Gastroesophageal sphincter (tissue), 4 donors: Measurements from ENCODE around the gene CTLA4. TPM values are rescaled to one million over a fixed set of nuclear protein-coding genes. Genes with fewer than 3 reads are reported as not detected.

Source experiments
- ATAC-seq: fragments of 150-250 bp; one replicate; pipeline ENCODE4 v1.9.1; 2016; ENCODE audit warnings: mild to moderate bottlenecking, moderate library complexity
- H3K27ac ChIP-seq, 4 donors: fragments of 200-600 bp; sonication (generic) in 3 of 4; 1 replicate in 3 of 4; 2 replicates in 1 of 4; pipeline ENCODE4 v1.5.1; 2016 to 2019
- H3K27me3 ChIP-seq: fragments of 200-600 bp; sonication (generic); one replicate; pipeline ENCODE4 v1.5.1; 2019
- H3K36me3 ChIP-seq, 2 donors: fragments of 200-600 bp; sonication (generic); one replicate each; pipeline ENCODE4 v1.5.1; 2019; ENCODE audit warnings: control low read depth in 1 of 2
- H3K4me1 ChIP-seq, 3 donors: fragments of 200-600 bp; sonication (generic); 1 replicate in 2 of 3; 2 replicates in 1 of 3; pipeline ENCODE4 v1.5.1; 2016 to 2019; ENCODE audit warnings: control low read depth in 2 of 3
- H3K4me3 ChIP-seq, 2 donors: fragments of 200-600 bp; sonication (generic); one replicate each; pipeline ENCODE4 v1.5.1; 2019; ENCODE audit warnings: mild to moderate bottlenecking in 1 of 2, moderate library complexity in 1 of 2
- H3K9me3 ChIP-seq, 3 donors: fragments of 200-600 bp; sonication (generic); one replicate each; pipeline ENCODE4 v1.5.1; 2017 to 2019; ENCODE audit warnings: control low read depth in 2 of 3
- EP300 ChIP-seq: sonication (generic); formaldehyde crosslinking; IDR thresholded peaks from one replicate; pipeline ENCODE4 v1.6.1; 2017; ENCODE audit warnings: antibody characterized with exemption, mild to moderate bottlenecking
- POLR2A ChIP-seq, 2 donors: fragments of 450-650 bp; IDR thresholded peaks; one replicate each; pipeline ENCODE4 v1.6.1; 2017; ENCODE audit warnings: antibody characterized with exemption in 2 of 2, mild to moderate bottlenecking in 2 of 2, moderate library complexity in 1 of 2
- POLR2AphosphoS5 ChIP-seq: sonication (generic); formaldehyde crosslinking; IDR thresholded peaks from one replicate; pipeline ENCODE4 v1.6.1; 2017; ENCODE audit warnings: antibody characterized with exemption
- WGBS, 2 donors: methylation state at CpG; one replicate each; pipeline ENCODE4 v1.1.5; 2018; ENCODE audit warnings: low coverage in 1 of 2; 5-methylcytosine and 5-hydroxymethylcytosine counted together
- total RNA-seq, 4 donors: library from RNA; depleted of rRNA; stranded (reverse); fragments of >200 nt; gene quantifications; one replicate each; pipeline ENCODE4 v1.1.0, GENCODE V29; 2016
- TF ChIP-seq, protein P1 (sequence below), 4 experiments: fragments of 200-600 bp in 2 of 4; fragments of 450-650 bp in 2 of 4; sonication (generic) in 1 of 4; IDR thresholded peaks; one replicate each; pipeline ENCODE4 v1.5.1; 2017 to 2019; ENCODE audit warnings: antibody characterized with exemption in 4 of 4, mild to moderate bottlenecking in 2 of 4, moderate library complexity in 2 of 4

Gene CTLA4
- total RNA-seq, 4 donors from 2014 or later, result 0.81 TPM; not detected in 3

DNA sequence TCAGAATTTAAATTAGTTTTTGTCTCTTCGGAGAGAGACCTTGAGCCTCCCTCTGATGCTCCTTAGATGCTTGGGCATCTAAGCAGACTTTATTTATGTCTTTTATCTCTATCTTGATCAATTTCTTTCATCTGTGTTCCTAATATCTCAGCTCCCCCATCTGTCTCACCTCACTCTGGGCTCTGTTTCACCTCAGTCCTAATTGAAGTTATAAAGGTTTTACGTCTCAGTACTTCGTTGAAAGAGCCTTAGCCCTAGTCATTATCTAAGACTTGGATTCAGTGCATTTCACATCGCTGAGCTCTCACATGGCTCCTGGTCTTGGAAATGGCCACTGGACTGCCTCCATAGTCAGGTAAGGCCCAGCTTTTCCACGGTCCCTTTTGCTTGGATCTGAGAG, 13.8 kb upstream of the CTLA4 start:
- H3K27me3 ChIP-seq, result no peaks in the 10 kb centered on the region
- TF ChIP-seq, protein P1, sequence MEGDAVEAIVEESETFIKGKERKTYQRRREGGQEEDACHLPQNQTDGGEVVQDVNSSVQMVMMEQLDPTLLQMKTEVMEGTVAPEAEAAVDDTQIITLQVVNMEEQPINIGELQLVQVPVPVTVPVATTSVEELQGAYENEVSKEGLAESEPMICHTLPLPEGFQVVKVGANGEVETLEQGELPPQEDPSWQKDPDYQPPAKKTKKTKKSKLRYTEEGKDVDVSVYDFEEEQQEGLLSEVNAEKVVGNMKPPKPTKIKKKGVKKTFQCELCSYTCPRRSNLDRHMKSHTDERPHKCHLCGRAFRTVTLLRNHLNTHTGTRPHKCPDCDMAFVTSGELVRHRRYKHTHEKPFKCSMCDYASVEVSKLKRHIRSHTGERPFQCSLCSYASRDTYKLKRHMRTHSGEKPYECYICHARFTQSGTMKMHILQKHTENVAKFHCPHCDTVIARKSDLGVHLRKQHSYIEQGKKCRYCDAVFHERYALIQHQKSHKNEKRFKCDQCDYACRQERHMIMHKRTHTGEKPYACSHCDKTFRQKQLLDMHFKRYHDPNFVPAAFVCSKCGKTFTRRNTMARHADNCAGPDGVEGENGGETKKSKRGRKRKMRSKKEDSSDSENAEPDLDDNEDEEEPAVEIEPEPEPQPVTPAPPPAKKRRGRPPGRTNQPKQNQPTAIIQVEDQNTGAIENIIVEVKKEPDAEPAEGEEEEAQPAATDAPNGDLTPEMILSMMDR (IDR thresholded peaks at IDR 0.05), result no peak
- no peak for TF ChIP-seq POLR2AphosphoS5
- TF ChIP-seq EP300, result no peak
- TF ChIP-seq POLR2A (IDR thresholded peaks at IDR 0.05), result no peak
- H3K4me1 ChIP-seq, result no peaks in the 10 kb centered on the region
- H3K36me3 ChIP-seq, result no peaks in the 10 kb centered on the region
- H3K9me3 ChIP-seq, result no peaks in the 10 kb centered on the region
- 89 to 100% methylated on average over 2 to 5 of the region's 5 CpGs for WGBS, 2 donors
- H3K4me3 ChIP-seq, result no peak overlapping the region
- ATAC-seq, result no peak
- no peak overlapping the region for H3K27ac ChIP-seq

GRCh38 chr2:203855274-203855673, 12.3 kb upstream of the CTLA4 start:
- no peak overlapping the region for H3K4me3 ChIP-seq
- H3K4me1 ChIP-seq, result peaks cover 0 to 9% (median 0%) of the 10 kb centered on the region in 3 donors
- no peak for ATAC-seq
- H3K9me3 ChIP-seq, result no peaks in the 10 kb centered on the region
- no peak overlapping the region for H3K27ac ChIP-seq
- H3K27me3 ChIP-seq, result no peaks in the 10 kb centered on the region
- TF ChIP-seq, protein P1 (IDR thresholded peaks at IDR 0.05), result no peak
- TF ChIP-seq POLR2A (IDR thresholded peaks at IDR 0.05) (no peak), POLR2AphosphoS5 (no peak), EP300 (no peak)
- no peaks in the 10 kb centered on the region for H3K36me3 ChIP-seq

DNA sequence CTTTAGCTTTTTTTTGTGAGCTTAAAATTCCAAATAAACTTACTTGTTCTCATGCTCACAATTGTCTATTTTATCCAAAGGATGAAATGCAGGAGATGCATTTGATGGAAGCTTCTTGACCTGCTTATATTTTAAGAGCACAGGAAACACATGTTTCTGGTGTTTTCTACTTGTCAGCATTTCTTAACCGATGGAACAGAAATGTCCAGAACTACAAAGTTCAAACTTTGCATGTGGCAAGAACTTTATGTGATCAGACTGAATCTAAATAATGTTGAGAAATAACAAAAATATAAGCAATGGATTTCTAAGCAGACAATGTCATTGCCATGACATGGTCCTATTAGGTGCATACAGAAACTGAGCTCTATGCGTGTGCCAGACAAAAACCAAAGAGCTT, 9.9 kb upstream of the CTLA4 start:
- Histone ChIP-seq H3K27ac (no peak overlapping the region), H3K36me3 (no peaks in the 10 kb centered on the region), H3K9me3 (no peaks in the 10 kb centered on the region), H3K4me1 (peaks cover 0 to 9% (median 0%) of the 10 kb centered on the region in 3 donors), H3K4me3 (no peak overlapping the region), H3K27me3 (no peaks in the 10 kb centered on the region)
- ATAC-seq, result no peak
- no peak for TF ChIP-seq POLR2AphosphoS5
- TF ChIP-seq EP300, result no peak
- TF ChIP-seq POLR2A (IDR thresholded peaks at IDR 0.05), result no peak
- TF ChIP-seq, protein P1 (IDR thresholded peaks at IDR 0.05), result no peak
- WGBS, 2 donors, result 62 to 75% methylated on average over 2 of the region's 2 CpGs

DNA sequence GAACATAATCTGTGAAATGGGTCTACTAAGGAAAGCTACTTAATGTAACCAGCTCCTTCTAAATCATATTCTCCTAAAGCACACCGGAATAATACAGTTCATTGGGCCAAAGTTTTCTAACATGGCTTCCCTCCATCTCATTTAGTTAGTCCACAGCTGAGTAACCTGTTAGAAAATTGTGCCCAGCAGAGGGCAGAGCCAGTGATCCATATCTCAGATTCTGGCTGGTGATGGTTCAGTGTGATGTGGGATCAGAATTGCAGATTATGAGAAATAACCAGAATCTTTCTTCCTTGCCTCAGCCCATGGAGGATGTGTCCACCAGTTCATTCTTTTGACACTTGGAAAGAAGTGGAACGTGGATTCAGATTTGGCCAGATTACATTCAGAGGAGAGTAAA, 9.4 kb upstream of the CTLA4 start:
- Histone ChIP-seq H3K27me3 (no peaks in the 10 kb centered on the region), H3K27ac (no peak overlapping the region), H3K9me3 (no peaks in the 10 kb centered on the region), H3K4me1 (peaks cover 0 to 9% (median 0%) of the 10 kb centered on the region in 3 donors), H3K4me3 (no peak overlapping the region), H3K36me3 (no peaks in the 10 kb centered on the region)
- TF ChIP-seq EP300 (no peak), POLR2AphosphoS5 (no peak), POLR2A (IDR thresholded peaks at IDR 0.05) (no peak)
- TF ChIP-seq, protein P1 (IDR thresholded peaks at IDR 0.05), result no peak
- WGBS, 2 donors, result 83 to 100% methylated on average over 2 of the region's 2 CpGs
- ATAC-seq, result no peak

GRCh38 chr2:203859030-203859789, 8.4 kb upstream of the CTLA4 start:
- H3K9me3 ChIP-seq, result peaks cover 0 to 5% (median 0%) of the 10 kb centered on the region in 3 donors
- 38 to 53% methylated on average over 3 of the region's 3 CpGs for WGBS, 2 donors
- no peaks in the 10 kb centered on the region for H3K27me3 ChIP-seq
- peaks cover 0 to 9% (median 0%) of the 10 kb centered on the region in 3 donors for H3K4me1 ChIP-seq
- H3K4me3 ChIP-seq, result no peak overlapping the region
- H3K27ac ChIP-seq, result peak overlapping the region in 2 of 4 donors; percentile 21 to 40
- no peak for ATAC-seq
- TF ChIP-seq, protein P1 (IDR thresholded peaks at IDR 0.05), result no peak
- no peak for TF ChIP-seq POLR2AphosphoS5
- TF ChIP-seq POLR2A (IDR thresholded peaks at IDR 0.05), result no peak
- TF ChIP-seq EP300, result no peak
- H3K36me3 ChIP-seq, result no peaks in the 10 kb centered on the region
